AG10803 (cell line): Measurements from ENCODE around the gene TNFAIP2.
A peak's percentile ranks its signal among the peaks of the same experiment; 100 is the strongest.
"Not testable (repeated sequence)": the region's sequence is repeated elsewhere in the genome, so short reads cannot be mapped to it uniquely, and the experiment has no call there.

Experiments used
- DNase-seq: peaks from one replicate; pipeline ENCODE4 v3.0.0; 2010; ENCODE audit warnings: low read depth
- H3K4me3 ChIP-seq: 2 replicates; pipeline ENCODE4 v1.5.1; 2011; ENCODE audit warnings: mild to moderate bottlenecking, low read length, control low read depth
- CTCF ChIP-seq: conservative IDR thresholded peaks from 2 replicates; pipeline ENCODE4 v1.5.1; 2011; ENCODE audit warnings: mild to moderate bottlenecking, low read length, control low read depth, inconsistent platforms

TNFAIP2 gene

GRCh38 chr14:103151270-103151945 is 28.1 kb downstream of the TNFAIP2 start:
- no peak overlapping the region for H3K4me3 ChIP-seq
- DNase-seq, result no peak
- TF ChIP-seq CTCF, result no peak

GRCh38 chr14:103155010-103155409 is 31.7 kb downstream of the TNFAIP2 start:
- TF ChIP-seq CTCF, result no peak
- H3K4me3 ChIP-seq, result no peak overlapping the region
- peak; percentile 74 for DNase-seq

- not testable (repeated sequence) for DNase-seq, H3K4me3 ChIP-seq
Measured at GRCh38 chr14:103155416-103155815, 32.2 kb downstream of the TNFAIP2 start.

GRCh38 chr14:103155826-103156394 is 32.6 kb downstream of the TNFAIP2 start:
- no peak for DNase-seq
- H3K4me3 ChIP-seq, result no peak overlapping the region
- TF ChIP-seq CTCF, result no peak

GRCh38 chr14:103156651-103157378 is 33.6 kb downstream of the TNFAIP2 start:
- no peak overlapping the region for H3K4me3 ChIP-seq
- TF ChIP-seq CTCF, result no peak
- DNase-seq, result no peak

GRCh38 chr14:103157969-103158368 is 34.7 kb downstream of the TNFAIP2 start:
- TF ChIP-seq CTCF, result no peak
- H3K4me3 ChIP-seq, result no peak overlapping the region
- DNase-seq, result no peak

GRCh38 chr14:103158688-103159087 is 35.4 kb downstream of the TNFAIP2 start:
- no peak for TF ChIP-seq CTCF
- no peak overlapping the region for H3K4me3 ChIP-seq
- DNase-seq, result no peak
